A549 (cell line): ENCODE results near the gene PARD3B. TPM values are rescaled to one million over a fixed set of nuclear protein-coding genes. Genes with fewer than 3 reads are reported as not detected.

Experiments used
- ATAC-seq, 2 experiments: fragments of 200-7000 bp in 1 of 2; fragments of >200 bp in 1 of 2; cut with Nextera tagmentation in 1 of 2; cut with Tn5 transposase in 1 of 2; 3 replicates each; pipeline versions ENCODE4 v1.8.0 to v1.9.1; 2018 to 2020; ENCODE audit warnings: mild to moderate bottlenecking in 1 of 2, moderate library complexity in 1 of 2
- CTCF ChIA-PET: fragments of 300-600 bp; sonication (Branson Sonifier 250); formaldehyde crosslinking; extraction: SDS; loops from one replicate; lab custom pipeline; 2021; ENCODE audit warnings: antibody characterized with exemption, inconsistent platforms; lab: Yijun Ruan, JAX
- POLR2A ChIA-PET: fragments of 350-600 bp; formaldehyde crosslinking; extraction: SDS; loops from one replicate; lab custom pipeline; 2021; ENCODE audit warnings: antibody characterized with exemption, inconsistent platforms; lab: Yijun Ruan, JAX
- DNase-seq, 2 experiments: peaks; one replicate each; pipeline versions ENCODE4 v3.0.0 to v3.0.0-alpha.2; 2011 to 2016; ENCODE audit warnings: low read depth in 1 of 2, low spot score in 1 of 2
- FAIRE-seq: peaks from 2 replicates; lab custom pipeline; 2011; peaks lifted over from hg19 to GRCh38; lab: Jason Lieb, UNC
- H3K27ac ChIP-seq, 2 experiments: fragments of >200 bp; sonication (Bioruptor Twin); formaldehyde crosslinking; 3 replicates each; pipeline ENCODE4 v1.5.1; 2016 to 2017
- H3K4me1 ChIP-seq: fragments of >200 bp; sonication (Bioruptor Twin); formaldehyde crosslinking; 3 replicates; pipeline ENCODE4 v1.6.1; 2016
- H3K4me2 ChIP-seq: fragments of >200 bp; sonication (Bioruptor Twin); formaldehyde crosslinking; 3 replicates; pipeline ENCODE4 v1.6.1; 2016
- H3K4me3 ChIP-seq: fragments of >200 bp; sonication (Bioruptor Twin); formaldehyde crosslinking; 3 replicates; pipeline ENCODE4 v1.5.1; 2016
- H3K9me3 ChIP-seq: fragments of >200 bp; sonication (Bioruptor Twin); formaldehyde crosslinking; 3 replicates; pipeline ENCODE4 v1.6.1; 2016
- BCL3 ChIP-seq: fragments of >200 bp; sonication (Bioruptor Twin); formaldehyde crosslinking; IDR thresholded peaks from 3 replicates; pipeline ENCODE4 v1.6.1; 2016
- CBX2 ChIP-seq: fragments of 200-600 bp; sonication (generic); IDR thresholded peaks from 2 replicates; pipeline ENCODE4 v1.6.1; 2016; ENCODE audit warnings: low read depth, mild to moderate bottlenecking, borderline replicate concordance
- CBX8 ChIP-seq: fragments of 200-600 bp; sonication (generic); IDR thresholded peaks from 2 replicates; pipeline ENCODE4 v1.6.1; 2016
- CEBPB ChIP-seq, 2 experiments: fragments of >200 bp in 1 of 2; sonication (Bioruptor Twin) in 1 of 2; formaldehyde crosslinking in 1 of 2; IDR thresholded peaks; 2 replicates each; pipeline ENCODE4 v1.6.1; 2012 to 2016
- CHD4 ChIP-seq: fragments of 200-600 bp; sonication (generic); IDR thresholded peaks from 2 replicates; pipeline ENCODE4 v1.6.1; 2016; ENCODE audit warnings: antibody characterized with exemption, mild to moderate bottlenecking, borderline replicate concordance
- CTCF ChIP-seq: fragments of >200 bp; sonication (Bioruptor Twin); formaldehyde crosslinking; IDR thresholded peaks from 3 replicates; pipeline ENCODE4 v1.5.1; 2016
- EHMT2 ChIP-seq: fragments of 200-600 bp; sonication (generic); IDR thresholded peaks from 2 replicates; pipeline ENCODE4 v1.6.1; 2016; ENCODE audit warnings: antibody characterized with exemption, low read depth, mild to moderate bottlenecking, moderate library complexity
- FOXS1 ChIP-seq: fragments of 250-450 bp; sonication (Bioruptor Pico); IDR thresholded peaks from 2 replicates; pipeline ENCODE4 v1.5.0; 2020; ENCODE audit warnings: mild to moderate bottlenecking, moderate library complexity
- HDAC2 ChIP-seq: fragments of 200-600 bp; sonication (generic); IDR thresholded peaks from 2 replicates; pipeline ENCODE4 v1.6.1; 2016
- HEYL ChIP-seq: fragments of 250-450 bp; sonication (Bioruptor Pico); IDR thresholded peaks from 2 replicates; pipeline ENCODE4 v1.8.0; 2021; ENCODE audit warnings: mild to moderate bottlenecking, moderate library complexity
- HOXA7 ChIP-seq: fragments of 250-450 bp; sonication (Bioruptor Pico); IDR thresholded peaks from 2 replicates; pipeline ENCODE4 v1.5.0; 2020; ENCODE audit warnings: mild to moderate bottlenecking, moderate library complexity
- JUN ChIP-seq, 2 experiments: fragments of >200 bp; sonication (Bioruptor Twin); formaldehyde crosslinking; IDR thresholded peaks; 2 replicates in 1 of 2; 3 replicates in 1 of 2; pipeline ENCODE4 v1.6.1; 2016 to 2017
- MAX ChIP-seq: IDR thresholded peaks from 2 replicates; pipeline ENCODE4 v1.6.1; 2012
- MAZ ChIP-seq: fragments of 150-350 bp; IDR thresholded peaks from 2 replicates; pipeline ENCODE4 v1.6.1; 2014; ENCODE audit warnings: antibody characterized with exemption, low read depth, low read length, borderline replicate concordance
- NPAS2 ChIP-seq: fragments of 250-450 bp; sonication (Bioruptor Pico); IDR thresholded peaks from 2 replicates; pipeline ENCODE4 v1.8.0; 2022; ENCODE audit warnings: mild to moderate bottlenecking, moderate library complexity, borderline replicate concordance
- RAD21 ChIP-seq, 2 experiments: fragments of >200 bp in 1 of 2; sonication (Bioruptor Twin) in 1 of 2; formaldehyde crosslinking in 1 of 2; IDR thresholded peaks in 1 of 2; conservative IDR thresholded peaks in 1 of 2; 2 replicates in 1 of 2; 3 replicates in 1 of 2; pipeline ENCODE4 v1.6.1; 2012 to 2018; ENCODE audit warnings: inconsistent platforms in 1 of 2
- WGBS: methylation state at CpG from one replicate; pipeline ENCODE4 v1.1.6; 2017; ENCODE audit errors: missing lambda C conversion rate; 5-methylcytosine and 5-hydroxymethylcytosine counted together
- polyA plus RNA-seq, 4 experiments: library from polyadenylated mRNA; depleted of rRNA in 3 of 4; stranded (reverse); fragments of >200 nt; fragmentation: RNase III in 1 of 4; extraction: RNeasy Plus Mini Kit Qiagen cat#74134 plus additional on column Dnase treatment in 1 of 4; gene quantifications; 2 replicates in 3 of 4; 3 replicates in 1 of 4; pipeline ENCODE4 v1.2.3, GENCODE V29; 2011 to 2017

The PARD3B gene
- polyA plus RNA-seq, 2 of the 4 experiments (the other 2 are of a cell fraction): 1.2 to 2.4 TPM

GRCh38 chr2:205010196-205010595, 464.9 kb downstream of the PARD3B start (continued):
- TF ChIP-seq BCL3: no peak
- TF ChIP-seq RAD21 (conservative IDR thresholded peaks at IDR 0.05 in 1 of 2, IDR thresholded peaks at IDR 0.05 in 1 of 2): no peak
- no peak for TF ChIP-seq MAZ

- Histone ChIP-seq H3K9me3 (0 out of 3 replicates have a peak, but pooled peaks cover 3% of the 10 kb centered on the region), H3K4me3 (no peak overlapping the region), H3K27ac (no peak overlapping the region), H3K4me2 (no peak overlapping the region), H3K4me1 (no peaks in the 10 kb centered on the region)
- no peak for FAIRE-seq
- 42% methylated on average over 2 of the region's 2 CpGs for WGBS
- TF ChIP-seq NPAS2 (CRISPR knock-in tag) (no peak), RAD21 (conservative IDR thresholded peaks at IDR 0.05 in 1 of 2, IDR thresholded peaks at IDR 0.05 in 1 of 2) (no peak), CTCF (no peak), HDAC2 (no peak), CHD4 (no peak), JUN (IDR thresholded peaks at IDR 0.05) (no peak), EHMT2 (no peak), CBX8 (no peak), CEBPB (IDR thresholded peaks at IDR 0.05) (no peak), HOXA7 (CRISPR knock-in tag) (no peak), FOXS1 (CRISPR knock-in tag) (no peak), CBX2 (no peak), MAX (no peak)
- CTCF ChIA-PET: no interaction called here
- DNase-seq: no peak
- POLR2A ChIA-PET: no interaction called here
- no peak for ATAC-seq
These were observed 465.8 kb downstream of the PARD3B start for GRCh38 chr2:205011031-205011430.

- 85% methylated on average over 8 of the region's 8 CpGs for WGBS
- POLR2A ChIA-PET: no interaction called here
These were observed 467.7 kb downstream of the PARD3B start for GRCh38 chr2:205012961-205013360.

More at GRCh38 chr2:205012961-205013360, 467.7 kb downstream of the PARD3B start:
- no peaks in the 10 kb centered on the region for H3K9me3 ChIP-seq
- no peak for ATAC-seq
- H3K4me1 ChIP-seq: no peaks in the 10 kb centered on the region
- H3K4me3 ChIP-seq: no peak overlapping the region
- TF ChIP-seq BCL3 (no peak), HDAC2 (no peak), CHD4 (no peak), HEYL (CRISPR knock-in tag) (no peak)
- CTCF ChIA-PET: no interaction called here
- H3K4me2 ChIP-seq: no peak overlapping the region
- no peak overlapping the region for H3K27ac ChIP-seq
- no peak for FAIRE-seq
- DNase-seq: no peak
